Measurements from ENCODE around the gene HOXB3.
"Not testable (repeated sequence)": the region's sequence is repeated elsewhere in the genome, so short reads cannot be mapped to it uniquely, and the experiment has no call there.

The HOXB3 gene

GRCh38 chr17:48545539-48545938, 44.5 kb downstream of the HOXB3 start:
- no peak for DNase-seq (ENCODE audit: low read depth in 2 of 2)

DNA sequence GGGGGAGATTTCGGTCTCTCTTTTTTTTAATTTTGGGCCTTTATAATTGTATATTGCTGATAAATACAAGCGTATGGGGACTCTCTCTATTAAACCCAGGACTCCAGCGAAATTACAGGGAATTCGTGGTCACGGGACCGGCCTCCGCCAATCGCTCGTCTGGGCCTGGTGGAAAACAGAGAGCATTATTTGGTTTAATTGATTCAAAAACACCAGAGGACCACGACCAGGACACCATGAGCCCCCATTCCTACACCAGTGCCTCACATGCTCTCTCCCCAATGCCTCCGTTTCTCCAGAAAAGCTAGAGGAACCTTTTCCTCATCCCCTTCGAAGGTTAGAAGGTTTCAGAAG, 45.0 kb downstream of the HOXB3 start, which contains the start of gene HOXB2:
Gene HOXB2 (minus strand): TSS at position 88 of the 354 bp plus-strand sequence. CDS start 198 bp downstream, outside the sequence.
- no peak for DNase-seq (ENCODE audit: low read depth in 2 of 2)

DNA sequence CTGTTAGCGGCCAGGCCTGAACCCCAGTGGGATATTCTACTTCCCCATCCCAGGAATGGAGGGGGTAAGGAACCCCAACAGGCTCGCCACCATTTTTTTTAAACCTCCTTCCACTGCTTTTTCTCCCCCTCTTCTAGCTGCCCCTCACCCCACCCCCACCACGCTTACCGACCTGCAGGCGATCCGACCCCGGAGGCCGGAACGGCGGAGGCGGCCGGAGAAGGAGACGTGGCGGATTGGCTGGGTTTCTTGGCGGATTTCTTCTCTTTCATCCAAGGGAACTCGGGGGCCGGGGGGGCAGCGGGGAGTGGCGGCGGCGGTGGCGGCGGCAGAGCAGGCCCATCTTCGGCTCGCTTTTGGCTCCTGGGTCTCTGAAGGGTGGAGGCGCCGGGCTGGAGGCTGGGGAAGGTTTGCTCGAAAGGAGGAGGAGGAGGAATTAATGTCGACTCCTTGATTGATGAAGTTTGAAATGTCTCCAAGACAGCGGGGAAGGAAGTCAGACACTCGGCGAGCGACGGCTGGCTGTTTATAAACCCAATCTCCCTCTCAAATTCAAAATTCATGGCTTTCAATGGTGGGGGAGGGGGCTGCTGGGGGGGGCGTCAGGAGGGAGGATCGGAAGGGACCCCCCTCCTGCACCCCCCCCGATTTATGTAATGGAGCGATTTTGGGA, 45.6 kb downstream of the HOXB3 start:
- DNase-seq (ENCODE audit: low read depth in 2 of 2), result peak; percentile 89 to 91

GRCh38 chr17:48543854-48544348, 46.1 kb downstream of the HOXB3 start:
- no peak for DNase-seq (ENCODE audit: low read depth in 2 of 2)

- DNase-seq (ENCODE audit: low read depth in 2 of 2), result no peak
These were observed 46.8 kb downstream of the HOXB3 start for GRCh38 chr17:48543107-48543853.

GRCh38 chr17:48542698-48543106, 47.3 kb downstream of the HOXB3 start:
- DNase-seq (ENCODE audit: low read depth in 2 of 2), result no peak

- no peak for DNase-seq (ENCODE audit: low read depth in 2 of 2)
These were observed 47.9 kb downstream of the HOXB3 start for GRCh38 chr17:48542114-48542656.

DNA sequence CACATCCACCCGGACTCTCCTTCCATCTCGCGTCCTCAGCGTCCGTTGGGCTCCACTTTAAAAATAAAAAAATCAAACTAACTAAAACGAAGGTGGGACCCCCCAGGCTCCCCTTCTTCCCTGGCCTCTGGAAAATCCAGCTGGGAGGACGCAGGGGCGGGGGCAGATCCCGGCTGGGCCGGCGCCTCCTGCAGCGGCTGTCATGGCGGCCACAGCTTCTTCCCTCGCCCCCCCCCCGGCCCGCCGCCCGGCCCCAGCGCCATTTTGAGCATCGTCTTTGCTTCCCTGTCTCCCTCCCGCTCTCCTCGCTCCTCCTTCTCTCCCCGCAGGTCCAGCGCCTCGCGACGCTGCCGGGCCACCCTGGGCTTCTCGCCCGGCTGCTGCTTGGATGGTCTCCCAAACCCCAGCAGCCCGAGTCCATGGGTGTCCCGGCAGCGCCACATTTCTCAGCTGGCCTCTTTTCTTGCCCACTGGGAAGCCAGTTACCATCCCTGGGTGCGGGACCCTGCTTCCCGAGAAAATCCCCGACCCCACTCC, 48.4 kb downstream of the HOXB3 start:
- DNase-seq (ENCODE audit: low read depth in 2 of 2), result no peak

DNA sequence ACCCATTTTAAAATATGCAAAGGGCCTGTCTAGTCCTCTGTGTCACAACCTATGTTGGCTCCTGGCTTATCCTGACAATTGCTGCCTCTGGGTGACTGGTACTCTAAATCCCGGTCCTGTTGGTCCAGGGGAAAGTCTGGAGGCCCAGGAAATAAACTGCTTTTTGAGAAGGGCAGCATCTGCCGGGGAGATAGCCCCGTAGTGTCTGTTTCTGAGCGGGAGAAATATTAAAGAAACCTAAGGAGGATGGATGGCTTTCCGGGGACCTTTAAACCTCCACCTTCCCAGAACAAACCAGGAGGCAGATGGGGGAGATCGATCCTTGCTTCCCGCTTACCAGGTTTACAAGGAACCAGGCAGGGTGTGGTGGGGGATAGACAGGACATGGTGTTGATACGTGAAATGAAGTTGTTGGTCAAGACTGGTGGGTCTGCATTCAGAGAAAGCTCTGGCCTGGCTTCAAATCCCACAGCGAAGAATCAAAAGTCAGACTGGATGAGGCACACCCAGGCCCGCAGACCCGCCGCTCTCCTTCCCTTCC, 48.9 kb downstream of the HOXB3 start:
- no peak for DNase-seq (ENCODE audit: low read depth in 2 of 2)

- no peak for DNase-seq (ENCODE audit: low read depth in 2 of 2)
These were observed 49.8 kb downstream of the HOXB3 start for GRCh38 chr17:48540213-48540612.

GRCh38 chr17:48539177-48539576, 50.9 kb downstream of the HOXB3 start:
- DNase-seq (ENCODE audit: low read depth in 2 of 2), result peak; percentile 68 to 72

DNA sequence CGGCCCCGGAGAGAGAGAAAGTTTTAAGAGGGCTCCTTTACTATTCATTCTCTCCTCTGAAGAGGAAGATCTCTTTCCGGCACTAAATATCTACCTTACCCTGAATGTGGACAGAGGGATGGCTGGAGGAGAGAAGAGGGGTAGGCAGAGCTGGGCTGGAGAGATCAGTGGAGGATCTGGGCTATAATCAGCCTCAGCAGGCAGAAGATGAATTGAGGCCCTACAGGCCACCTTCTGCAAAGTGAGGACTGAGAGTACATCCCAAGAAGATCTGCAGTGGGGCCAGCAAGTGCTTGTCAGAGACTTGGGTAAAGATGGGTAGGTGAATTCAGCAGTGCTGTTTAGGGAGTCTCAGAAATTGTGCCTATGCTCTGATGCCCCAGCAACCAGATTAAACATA, 52.7 kb downstream of the HOXB3 start:
- DNase-seq (ENCODE audit: low read depth in 2 of 2), result no peak

DNA sequence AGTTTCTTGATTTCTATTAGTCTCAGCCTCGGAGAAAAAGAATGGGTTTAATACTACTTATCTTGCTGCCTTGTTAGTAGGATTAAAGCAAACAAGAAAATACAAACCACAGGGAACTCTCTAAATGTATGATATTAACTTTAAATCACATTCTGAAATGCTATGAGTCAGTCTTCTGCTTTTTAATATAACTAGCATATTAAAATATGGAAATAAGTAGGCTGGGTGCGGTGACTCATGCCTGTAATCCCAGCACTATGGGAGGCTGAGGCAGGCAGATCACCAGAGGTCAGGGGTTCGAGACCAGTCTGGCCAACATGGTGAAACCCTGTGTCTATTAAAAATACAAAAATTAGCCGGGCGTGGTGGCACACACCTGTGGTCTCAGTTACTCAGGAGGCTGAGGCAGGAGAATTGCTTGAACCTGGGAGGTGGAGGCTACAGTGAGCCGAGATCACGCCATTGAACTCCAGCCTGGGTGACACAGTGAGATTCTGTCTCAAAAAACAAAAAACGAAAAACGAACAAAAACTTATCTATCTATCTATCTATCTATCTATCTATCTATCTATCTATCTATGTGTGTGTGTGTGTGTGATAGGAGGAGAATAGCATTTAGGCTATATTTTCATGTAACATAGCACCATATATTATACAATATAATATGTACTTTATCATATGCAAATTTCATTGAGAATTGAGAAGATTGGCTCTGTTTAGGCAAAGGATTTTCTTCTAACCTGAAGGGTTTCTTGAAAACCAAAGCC, 54.1 kb downstream of the HOXB3 start:
- DNase-seq (ENCODE audit: low read depth in 2 of 2), result not testable (repeated sequence)

DNA sequence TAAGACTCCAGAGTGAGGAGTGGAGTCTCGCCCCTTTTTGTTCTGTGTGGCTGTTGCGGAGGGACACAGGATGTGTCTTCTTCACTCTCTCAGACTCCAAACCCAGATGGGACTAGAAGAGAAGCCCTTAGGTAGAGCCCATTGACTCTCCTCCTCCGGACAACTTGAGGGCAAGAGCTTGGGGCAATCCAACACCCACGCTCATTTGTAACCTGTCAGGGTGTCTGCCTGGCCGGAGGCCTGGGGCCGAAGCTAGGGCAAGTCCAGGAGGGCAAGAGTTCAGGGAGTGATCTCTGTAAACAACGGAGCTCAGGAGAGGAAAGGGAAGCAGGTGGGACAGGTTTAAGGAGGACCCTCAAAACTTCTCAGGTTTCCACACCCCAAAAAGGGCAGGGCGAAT, 57.8 kb downstream of the HOXB3 start:
- DNase-seq (ENCODE audit: low read depth in 2 of 2), result no peak

DNA sequence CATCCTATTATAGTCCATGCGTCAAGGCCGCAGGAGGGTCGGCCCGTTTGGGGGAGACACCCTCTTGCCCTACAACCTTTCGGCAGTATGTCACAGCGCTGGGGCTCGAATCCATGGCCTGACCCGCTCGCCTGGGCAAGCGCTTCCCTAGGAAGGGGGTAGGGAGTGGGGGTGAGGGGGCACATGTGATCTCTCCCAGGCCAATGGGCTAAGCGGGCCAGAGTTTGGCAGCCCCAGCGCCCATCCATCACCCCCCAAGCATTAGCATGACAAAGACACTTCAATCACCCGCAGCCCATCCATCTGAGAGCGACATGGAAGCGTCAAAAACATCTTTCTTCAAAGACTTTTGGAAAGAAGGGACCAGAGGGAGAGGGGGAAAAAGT, 59.2 kb downstream of the HOXB3 start, which contains the start of gene HOXB1:
Gene HOXB1 (minus strand): TSS at position 125 of the 386 bp plus-strand sequence. CDS start 107 bp downstream, at position 18.
- no peak for DNase-seq (ENCODE audit: low read depth in 2 of 2)

DNA sequence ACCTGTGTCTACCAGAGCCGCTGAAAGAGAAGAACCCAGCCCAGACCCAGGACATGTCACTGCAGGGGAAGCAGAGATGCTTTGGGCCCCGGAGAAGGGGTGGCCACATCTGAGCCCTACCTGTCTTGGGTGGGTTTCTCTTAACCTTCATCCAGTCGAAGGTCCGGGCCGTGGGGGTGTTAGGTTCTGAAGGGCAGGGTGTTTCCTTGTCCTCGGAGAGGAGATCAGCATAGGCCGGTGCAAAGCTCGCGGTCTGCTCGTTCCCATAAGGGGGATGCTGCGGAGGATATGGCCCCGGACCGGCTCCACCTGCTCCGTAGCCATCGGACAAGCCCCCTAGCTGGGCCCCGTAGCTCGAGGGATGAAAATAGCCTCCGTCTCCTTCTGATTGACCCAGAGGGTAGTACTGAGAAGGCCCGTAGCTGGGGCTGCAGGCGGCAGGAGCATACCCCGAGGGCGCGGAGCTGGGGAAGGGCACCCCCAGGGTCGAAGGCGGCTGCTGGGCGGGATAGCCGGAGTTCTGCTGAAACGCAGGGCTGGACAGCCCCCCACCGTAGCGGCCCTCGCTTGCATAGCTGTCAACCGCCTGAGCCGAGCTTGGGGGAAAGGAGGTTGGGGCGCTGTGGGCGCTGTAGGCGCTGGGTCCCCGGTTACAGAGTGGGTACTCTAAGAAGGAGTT, 59.7 kb downstream of the HOXB3 start:
- no peak for DNase-seq (ENCODE audit: low read depth in 2 of 2)

GRCh38 chr17:48529683-48530009, 60.4 kb downstream of the HOXB3 start:
- DNase-seq (ENCODE audit: low read depth in 2 of 2), result no peak

GRCh38 chr17:48528936-48529682, 60.9 kb downstream of the HOXB3 start:
- DNase-seq (ENCODE audit: low read depth in 2 of 2), result no peak

- no peak for DNase-seq (ENCODE audit: low read depth in 2 of 2)
These were observed 61.7 kb downstream of the HOXB3 start for GRCh38 chr17:48528153-48528935.

DNA sequence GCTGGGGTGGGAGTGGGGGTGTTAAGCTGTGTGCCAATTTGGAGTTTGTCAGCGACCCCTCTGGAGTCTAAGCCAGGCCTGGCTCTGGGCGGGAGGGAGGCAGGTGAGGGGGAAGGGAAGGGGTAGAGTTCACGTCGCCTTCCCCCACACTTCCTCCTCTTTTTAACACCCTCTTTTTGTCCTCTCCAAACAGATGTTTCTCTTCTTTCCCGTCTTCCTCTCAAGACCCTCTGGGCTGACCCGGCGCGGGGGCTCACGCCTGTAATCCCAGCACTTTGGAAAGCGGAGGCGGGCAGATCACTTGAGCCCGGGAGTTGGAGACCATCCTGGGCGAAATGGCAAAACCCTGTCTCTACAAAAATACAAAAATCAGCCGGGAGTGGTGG, 62.5 kb downstream of the HOXB3 start:
- DNase-seq (ENCODE audit: low read depth in 2 of 2), result no peak
